SIG-M5 treated with dmso at 0.1 percent for 504 hours (cell line): Measurements from ENCODE around the gene GRK7.
"Not testable (repeated sequence)": the region's sequence is repeated elsewhere in the genome, so short reads cannot be mapped to it uniquely, and the experiment has no call there.

Experiments
- DNase-seq: peaks from one replicate; lab custom pipeline; 2025; ENCODE audit not compliant: unreplicated experiment; lab: John Stamatoyannopoulos, UW

GRK7 gene

GRCh38 chr3:141754032-141754431 is 9.2 kb upstream of the GRK7 start:
- no peak for DNase-seq

- not testable (repeated sequence) for DNase-seq
Observed at GRCh38 chr3:141762552-141762951, 656 bp upstream of the GRK7 start.

GRCh38 chr3:141764045-141764444 is 837 bp downstream of the GRK7 start:
- DNase-seq = no peak

- no peak for DNase-seq
Observed at GRCh38 chr3:141764465-141764864, 1.3 kb downstream of the GRK7 start.

GRCh38 chr3:141764986-141765385 is 1.8 kb downstream of the GRK7 start:
- no peak for DNase-seq

- DNase-seq = no peak
Observed at GRCh38 chr3:141767066-141767465, 3.9 kb downstream of the GRK7 start.

- no peak for DNase-seq
Observed at GRCh38 chr3:141769221-141769894, 6.2 kb downstream of the GRK7 start.

- no peak for DNase-seq
Observed at GRCh38 chr3:141773676-141774075, 10.5 kb downstream of the GRK7 start.

GRCh38 chr3:141776376-141776775 is 13.2 kb downstream of the GRK7 start:
- DNase-seq = no peak

GRCh38 chr3:141776885-141777284 is 13.7 kb downstream of the GRK7 start:
- DNase-seq = no peak

GRCh38 chr3:141777957-141778813 is 15.0 kb downstream of the GRK7 start:
- DNase-seq = no peak

GRCh38 chr3:141779667-141780066 is 16.5 kb downstream of the GRK7 start:
- no peak for DNase-seq

- DNase-seq = no peak
Observed at GRCh38 chr3:141782386-141782932, 19.3 kb downstream of the GRK7 start.

GRCh38 chr3:141783632-141784031 is 20.4 kb downstream of the GRK7 start:
- no peak for DNase-seq

- DNase-seq = no peak
Observed at GRCh38 chr3:141784096-141784495, 20.9 kb downstream of the GRK7 start.

- no peak for DNase-seq
Observed at GRCh38 chr3:141784531-141784930, 21.3 kb downstream of the GRK7 start.

- DNase-seq = no peak
Observed at GRCh38 chr3:141788149-141788548, 24.9 kb downstream of the GRK7 start.

GRCh38 chr3:141788750-141789149 is 25.5 kb downstream of the GRK7 start:
- DNase-seq = not testable (repeated sequence)

GRCh38 chr3:141789281-141789680 is 26.1 kb downstream of the GRK7 start:
- DNase-seq = no peak

- DNase-seq = no peak
Observed at GRCh38 chr3:141790171-141790570, 27.0 kb downstream of the GRK7 start.

GRCh38 chr3:141792495-141792894 is 29.3 kb downstream of the GRK7 start:
- DNase-seq = no peak
